ENCODE data around the gene LRRC75B.
"Not testable (repeated sequence)": the region's sequence is repeated elsewhere in the genome, so short reads cannot be mapped to it uniquely, and the experiment has no call there.

LRRC75B gene

DNA sequence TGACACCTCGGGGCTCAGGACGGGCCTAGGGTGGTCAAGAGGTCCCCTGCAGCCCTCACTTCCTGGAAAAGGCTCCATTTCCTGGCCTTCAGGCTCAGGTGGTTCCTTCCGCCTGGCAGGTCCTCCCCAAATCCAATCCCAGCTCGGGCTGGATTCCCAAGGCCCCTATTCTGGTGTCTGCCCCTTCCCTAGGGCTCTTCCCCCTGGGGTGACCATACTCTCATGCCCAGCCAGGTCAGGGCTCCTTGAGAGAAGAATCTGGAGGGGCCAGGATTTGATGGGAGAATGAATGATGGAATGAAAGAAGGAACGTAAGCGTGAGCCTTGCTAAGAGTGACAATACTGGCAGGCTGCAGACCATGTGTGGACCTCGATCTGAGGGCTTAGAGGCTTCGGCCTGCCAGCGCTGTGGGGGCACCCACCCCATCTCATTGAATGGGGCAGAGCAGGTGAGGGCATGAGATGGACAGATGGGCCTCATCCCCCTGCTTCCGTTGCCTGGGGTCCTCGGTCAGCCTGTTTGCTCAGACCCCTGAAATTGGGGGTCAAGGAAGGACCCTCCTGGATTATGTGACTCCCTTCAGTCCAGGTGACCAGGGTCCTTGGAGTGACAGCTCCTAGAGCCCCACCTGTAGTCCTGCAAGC is 9.4 kb upstream of the LRRC75B start:
- not testable (repeated sequence) for DNase-seq (ENCODE audit: low read depth, low spot score)

DNA sequence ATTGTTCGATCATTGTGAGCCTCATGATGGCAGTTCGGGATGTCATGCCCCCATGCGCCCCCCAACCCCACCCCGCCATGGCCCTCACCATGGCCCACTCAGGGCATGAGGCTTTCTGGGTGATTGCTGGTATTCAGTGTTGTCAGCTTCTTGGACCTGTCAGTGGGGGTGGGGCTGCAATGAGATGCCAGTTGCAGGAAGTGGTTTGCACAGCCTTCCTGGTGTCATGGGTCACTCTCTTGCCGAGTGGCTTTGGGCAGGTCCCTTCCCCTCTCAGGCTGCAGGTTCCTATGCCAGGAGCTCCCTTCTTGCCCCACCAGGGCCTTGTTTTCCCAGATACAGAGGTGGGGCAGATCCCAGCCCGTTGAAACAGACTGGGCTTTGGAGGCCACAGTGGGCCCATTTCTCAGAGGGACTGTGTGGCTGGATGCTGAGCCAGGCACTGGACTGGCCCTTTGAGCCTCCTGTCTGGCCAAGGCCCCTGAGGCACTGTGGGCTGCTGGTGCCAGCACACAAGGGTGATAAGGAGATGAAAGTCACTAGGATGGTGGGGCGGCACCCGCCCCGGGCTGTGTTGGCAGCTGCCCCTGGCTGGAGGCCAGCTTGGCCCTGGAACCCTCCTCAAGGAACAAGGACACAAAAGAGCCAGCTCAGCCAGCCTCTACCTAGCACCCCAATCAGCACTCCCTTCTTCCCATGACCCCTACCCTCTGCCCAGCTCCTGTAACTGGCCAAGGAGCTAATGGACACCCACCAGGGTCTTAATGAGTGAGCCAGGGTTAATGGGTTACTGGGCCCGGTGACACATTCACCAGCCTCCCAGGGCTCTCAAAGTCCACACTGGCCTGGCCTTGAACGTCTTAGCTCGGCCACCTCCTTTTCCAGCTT is 8.6 kb upstream of the LRRC75B start:
- DNase-seq (ENCODE audit: low read depth, low spot score) = no peak

DNA sequence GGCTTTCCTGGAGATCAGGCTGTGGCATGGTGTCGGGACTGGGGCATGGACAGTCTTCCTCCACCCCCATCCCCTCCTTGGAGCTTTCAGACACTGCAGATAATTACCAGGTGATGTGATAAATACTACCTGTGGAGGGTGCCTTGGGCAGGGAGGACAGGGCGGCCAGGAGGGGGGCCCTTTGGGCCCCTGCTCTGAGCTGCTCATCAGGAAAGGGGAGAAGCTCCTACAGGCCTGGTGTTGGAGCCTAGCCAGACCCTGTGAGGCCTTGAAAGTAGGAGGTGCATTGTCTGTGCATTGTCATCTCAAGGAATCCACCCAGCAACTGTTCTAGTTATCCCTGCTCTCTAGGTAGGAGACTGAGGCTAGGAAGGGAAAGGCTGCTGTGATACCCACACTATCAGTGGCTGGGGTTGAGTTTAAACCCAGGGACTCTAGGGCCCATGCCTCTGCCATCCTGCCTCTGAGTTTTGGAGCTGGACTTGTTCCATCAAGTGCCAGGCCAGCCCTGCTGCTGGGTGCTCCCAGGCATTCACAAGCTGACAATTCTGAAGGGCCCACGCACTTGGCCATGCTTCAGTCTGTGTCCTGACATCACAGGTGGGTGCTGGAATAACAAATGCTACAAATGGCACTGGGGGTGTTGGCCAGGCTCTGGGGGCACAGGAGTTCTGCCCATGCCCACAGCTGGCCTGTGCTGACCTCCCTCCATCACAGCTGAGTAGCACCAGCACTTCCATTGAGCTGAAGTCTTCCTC is 7.3 kb upstream of the LRRC75B start:
- not testable (repeated sequence) for DNase-seq (ENCODE audit: low read depth, low spot score)

DNA sequence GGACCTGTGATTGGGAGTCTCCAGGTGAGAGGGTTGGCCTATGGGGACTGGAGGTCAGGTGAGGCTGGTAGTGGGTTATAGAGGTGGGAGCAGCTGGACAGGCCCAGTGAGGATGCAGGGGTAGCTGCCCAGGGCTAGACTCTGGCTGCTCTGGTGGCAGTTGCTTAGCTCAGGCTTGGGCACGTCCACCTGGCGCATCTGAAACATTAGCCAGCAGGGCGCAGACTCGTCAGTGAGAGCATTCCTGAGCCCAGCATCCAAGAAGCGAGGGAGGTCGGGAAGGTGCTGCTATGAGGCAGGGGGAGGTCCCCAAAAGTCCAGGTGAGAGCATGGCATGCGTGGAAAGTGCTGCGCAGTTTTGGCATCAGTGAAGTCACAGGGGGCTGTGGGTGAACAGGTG is 6.6 kb upstream of the LRRC75B start:
- no peak for DNase-seq (ENCODE audit: low read depth, low spot score)

DNA sequence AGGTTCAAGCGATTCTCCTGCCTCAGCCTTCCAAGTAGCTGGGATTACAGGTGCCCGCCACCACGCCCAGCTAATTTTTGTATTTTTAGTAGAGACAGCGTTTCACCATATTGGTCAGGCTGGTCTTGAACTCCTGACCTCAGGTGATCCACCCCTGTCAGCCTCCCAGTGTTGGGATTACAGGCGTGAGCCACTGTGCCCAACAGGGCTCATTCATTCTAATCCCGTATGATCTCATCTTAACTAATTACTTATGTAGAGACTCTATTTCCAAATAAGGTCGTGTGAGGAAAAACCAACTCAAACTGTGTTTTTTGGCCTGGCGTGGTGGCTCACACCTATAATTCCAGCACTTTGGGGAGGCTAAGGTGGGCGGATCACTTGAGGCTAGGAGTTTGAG is 4.2 kb upstream of the LRRC75B start:
- not testable (repeated sequence) for DNase-seq (ENCODE audit: low read depth, low spot score)

DNA sequence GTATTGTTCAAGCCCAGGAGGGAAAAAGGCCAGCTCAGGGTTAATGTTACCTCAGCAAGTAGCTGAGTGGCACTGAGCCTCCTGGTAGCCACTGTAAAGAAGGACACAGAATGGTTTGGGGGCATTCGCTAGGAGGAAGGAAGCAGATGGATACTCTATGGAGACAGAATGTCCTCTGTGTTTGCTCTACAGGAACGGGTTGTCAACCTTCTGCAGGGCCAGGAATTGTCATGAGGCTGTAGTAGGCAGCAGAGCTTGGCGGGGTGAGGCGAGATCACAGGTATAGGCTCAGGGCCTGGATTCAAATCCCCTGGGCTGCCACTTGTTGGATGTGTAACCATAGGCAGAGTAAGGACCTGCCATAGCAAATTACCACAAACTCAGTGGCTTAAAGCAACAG is 3.0 kb upstream of the LRRC75B start:
- DNase-seq (ENCODE audit: low read depth, low spot score) = no peak

DNA sequence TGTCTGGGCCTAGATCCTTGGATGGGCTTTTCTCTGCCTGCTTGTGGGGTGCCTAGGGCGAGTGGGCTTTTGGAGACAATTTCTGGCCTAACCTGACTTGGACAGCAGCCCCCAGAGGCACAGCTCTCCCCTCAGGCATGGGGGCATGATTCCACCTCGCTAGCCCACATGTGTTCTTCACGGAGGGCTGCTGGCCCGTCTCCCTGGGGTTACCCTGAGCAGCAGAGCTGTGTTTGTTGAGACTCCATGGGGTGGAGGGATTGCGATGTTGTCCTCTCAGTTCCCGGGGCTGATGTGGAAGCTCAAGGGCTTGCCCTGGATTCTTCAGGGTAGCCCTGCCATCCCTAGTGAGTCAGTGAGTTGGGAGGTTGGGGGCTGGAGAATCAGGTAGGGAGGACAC is 2.4 kb upstream of the LRRC75B start:
- DNase-seq (ENCODE audit: low read depth, low spot score) = no peak

DNA sequence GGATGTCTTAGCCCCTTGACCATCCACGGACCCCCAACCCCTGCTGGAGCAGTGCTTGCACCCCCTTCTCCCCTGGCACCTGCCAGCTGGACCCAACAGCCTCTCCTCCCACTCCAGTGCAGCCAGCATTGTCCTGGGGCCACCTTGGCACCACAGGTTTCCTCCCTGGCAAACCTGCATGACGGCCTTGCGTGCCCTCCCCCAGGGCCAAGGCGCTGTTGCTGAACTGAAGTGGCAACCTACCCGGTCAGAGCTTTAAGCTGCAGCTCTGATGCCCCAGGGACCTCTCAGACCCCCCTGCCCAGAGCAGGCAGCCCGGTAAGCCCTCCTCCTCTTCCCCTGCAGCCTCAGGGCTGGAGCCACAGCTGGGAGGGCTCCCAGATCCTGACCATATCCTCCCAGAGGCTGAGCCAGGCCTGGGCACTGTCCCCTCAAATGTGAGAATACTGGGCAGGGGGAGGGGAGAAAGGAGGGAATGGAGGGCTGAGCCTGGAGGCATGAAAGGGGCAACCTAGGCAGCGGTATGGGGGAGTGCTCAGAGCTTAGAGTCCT is 1.8 kb upstream of the LRRC75B start:
- no peak for DNase-seq (ENCODE audit: low read depth, low spot score)

DNA sequence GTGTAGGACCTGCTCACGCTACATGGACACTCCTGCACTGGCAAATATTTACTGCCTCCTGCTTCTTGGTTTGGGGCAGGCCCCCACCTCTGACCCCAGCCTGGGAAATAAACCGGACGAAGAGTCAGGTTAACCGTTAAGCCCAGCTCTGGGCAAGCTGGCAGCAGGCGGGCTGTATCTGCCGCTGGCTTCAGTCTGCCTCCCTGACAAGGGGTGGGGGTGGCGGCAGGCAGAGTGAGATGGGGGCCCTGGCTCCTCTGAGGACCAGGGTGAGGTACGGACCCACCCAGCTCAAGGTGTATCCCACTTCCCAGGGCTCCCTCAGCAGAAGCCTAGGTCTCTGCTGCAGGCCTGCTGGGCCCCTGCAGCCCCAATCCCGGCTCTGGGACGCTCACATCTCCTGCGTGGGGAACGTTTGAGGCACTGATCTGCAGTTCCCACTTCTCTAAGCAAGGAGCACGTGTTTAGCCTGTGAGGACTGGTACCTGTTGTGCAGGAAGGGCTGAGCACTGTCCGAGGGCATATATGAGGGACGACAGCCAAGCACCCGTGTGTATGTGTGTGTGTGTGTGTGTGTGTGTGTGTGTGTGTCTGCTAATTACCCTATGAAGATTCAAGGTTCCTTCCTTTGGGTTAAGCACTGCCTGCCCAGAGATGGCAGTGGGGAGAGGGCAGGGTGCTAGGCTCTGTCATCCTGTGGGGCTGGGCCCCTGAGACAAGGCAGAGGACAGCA is 1.1 kb upstream of the LRRC75B start:
- no peak for DNase-seq (ENCODE audit: low read depth, low spot score)

DNA sequence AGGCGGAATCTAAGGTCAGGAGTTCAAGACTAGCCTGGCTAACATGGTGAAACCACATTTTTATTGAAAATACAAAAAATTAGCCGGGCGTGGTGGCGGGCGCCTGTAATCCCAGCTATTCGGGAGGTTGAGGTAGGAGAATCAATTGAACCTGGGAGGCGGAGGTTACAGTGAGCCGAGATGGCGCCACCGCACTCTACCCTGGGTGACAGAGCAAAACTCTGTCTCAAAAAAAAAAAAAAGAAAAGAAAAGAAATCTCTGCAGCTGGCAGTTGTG is 624 bp upstream of the LRRC75B start:
- not testable (repeated sequence) for DNase-seq (ENCODE audit: low read depth, low spot score)

DNA sequence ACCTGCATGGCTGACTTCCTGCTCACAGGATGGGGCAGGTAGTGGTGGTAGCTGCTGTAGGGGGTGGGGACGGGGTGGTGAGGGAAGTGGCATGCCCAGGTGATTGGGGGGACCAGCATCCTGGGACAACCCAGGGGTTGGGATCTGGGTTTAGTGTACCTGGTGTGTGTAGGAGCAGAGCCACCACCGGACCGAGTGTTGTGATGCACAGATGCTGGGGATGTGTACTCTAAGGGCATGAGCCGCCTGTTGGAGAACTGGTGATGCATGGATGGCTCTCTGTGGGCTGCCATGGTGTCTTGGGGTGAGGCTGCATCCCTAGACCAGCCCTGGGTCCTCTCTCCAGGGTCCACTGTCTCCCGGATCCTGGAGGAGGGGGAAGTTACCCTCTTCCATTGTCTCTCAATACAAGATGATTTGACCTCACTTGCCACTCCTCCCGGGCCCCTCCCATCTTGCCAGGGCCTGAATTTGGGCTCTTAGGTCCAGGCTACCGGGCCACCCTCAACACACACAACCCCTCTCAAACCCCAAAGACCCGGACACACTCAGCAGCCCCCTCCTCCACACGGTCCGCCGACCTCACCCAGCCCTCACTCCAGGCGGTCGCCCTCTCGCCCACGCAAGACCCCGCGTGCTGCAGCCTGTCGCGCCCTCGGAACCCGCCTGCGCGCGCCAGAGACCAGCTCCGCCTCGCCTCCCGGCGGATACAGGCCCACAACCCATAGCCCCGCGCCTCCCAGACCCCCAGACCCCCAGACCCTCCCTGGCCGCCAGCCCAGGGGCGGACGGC is 619 bp downstream of the LRRC75B start:
- peak; percentile 33 for DNase-seq (ENCODE audit: low read depth, low spot score)

DNA sequence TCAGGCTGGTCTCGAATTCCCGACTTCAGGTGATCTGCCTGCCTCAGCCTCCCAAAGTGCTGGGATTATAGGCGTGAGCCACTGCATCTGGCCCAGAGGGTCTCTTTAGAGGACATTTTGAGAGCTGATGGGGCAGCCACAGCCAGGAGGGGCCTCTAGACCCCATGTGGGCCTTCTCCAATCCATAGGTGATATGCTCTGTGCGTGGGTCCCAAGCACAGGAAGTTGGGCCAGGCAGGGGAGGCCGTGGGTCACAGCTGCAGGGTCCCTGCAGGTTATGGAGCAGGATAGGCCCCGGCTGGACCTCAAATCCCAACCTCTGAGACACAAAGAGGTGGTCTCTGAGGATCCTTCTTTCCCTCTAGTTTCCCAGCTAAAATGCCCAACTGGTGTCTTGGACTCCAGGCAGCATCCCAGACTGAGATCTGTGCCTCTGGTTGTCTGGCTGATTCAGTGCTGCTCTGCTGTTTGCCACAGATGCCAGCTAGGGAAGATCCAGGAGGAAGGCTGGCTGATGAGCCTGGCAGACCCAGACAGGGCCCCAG is 1.5 kb downstream of the LRRC75B start:
- DNase-seq (ENCODE audit: low read depth, low spot score) = no peak

DNA sequence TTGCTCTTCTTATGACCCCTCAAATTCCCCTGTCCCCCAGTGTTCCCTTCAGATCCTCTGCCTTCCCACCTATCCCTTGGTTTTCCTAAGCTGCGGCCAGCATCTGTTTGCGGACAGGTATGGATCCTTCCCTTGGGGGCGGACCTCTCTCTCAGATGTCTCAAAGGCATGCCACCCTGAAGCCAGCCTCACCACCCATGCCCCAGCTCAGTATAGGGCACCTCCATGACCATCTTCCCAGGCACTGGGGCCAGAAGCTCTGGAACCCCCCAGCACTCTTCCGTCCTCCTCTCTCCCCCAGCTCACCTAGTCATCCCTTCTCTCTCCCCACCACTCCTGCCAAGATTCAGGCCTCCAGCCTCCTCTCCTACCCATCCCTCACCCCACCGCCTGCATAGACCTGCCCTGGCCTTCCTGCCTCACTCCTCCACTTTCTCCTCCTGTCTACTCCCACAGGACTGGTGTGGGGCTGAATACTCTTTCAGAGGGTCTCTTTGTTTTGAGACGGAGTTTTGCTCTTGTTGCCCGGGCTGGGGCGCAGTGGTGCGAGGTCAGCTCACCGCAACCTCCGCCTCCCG is 2.2 kb downstream of the LRRC75B start:
- DNase-seq (ENCODE audit: low read depth, low spot score) = no peak

DNA sequence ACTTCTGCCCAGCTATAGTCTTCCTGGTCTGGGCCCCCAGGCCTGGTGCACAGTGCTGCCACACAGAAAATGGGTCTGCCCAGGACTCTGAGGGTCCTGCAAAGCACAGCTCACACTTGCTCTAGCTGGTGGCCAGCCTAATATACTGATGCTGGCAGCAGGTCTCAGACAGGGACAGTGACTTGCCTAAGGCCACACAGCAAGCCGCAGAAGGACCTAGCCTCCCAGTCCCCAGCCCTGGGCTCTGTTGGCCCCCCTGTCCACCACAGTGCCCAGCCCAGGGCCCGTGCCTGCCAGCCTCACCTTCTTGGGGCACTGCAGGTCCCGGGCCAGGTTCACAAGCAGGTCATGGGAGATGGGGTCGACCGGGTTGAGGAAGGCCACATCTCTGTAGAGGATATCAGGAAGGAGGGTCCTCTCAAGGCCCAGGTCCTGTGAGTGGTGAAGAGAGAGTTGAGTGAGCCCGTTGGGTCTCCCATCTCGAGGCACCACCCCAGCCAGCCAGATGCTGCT is 3.3 kb downstream of the LRRC75B start:
- no peak for DNase-seq (ENCODE audit: low read depth, low spot score)

DNA sequence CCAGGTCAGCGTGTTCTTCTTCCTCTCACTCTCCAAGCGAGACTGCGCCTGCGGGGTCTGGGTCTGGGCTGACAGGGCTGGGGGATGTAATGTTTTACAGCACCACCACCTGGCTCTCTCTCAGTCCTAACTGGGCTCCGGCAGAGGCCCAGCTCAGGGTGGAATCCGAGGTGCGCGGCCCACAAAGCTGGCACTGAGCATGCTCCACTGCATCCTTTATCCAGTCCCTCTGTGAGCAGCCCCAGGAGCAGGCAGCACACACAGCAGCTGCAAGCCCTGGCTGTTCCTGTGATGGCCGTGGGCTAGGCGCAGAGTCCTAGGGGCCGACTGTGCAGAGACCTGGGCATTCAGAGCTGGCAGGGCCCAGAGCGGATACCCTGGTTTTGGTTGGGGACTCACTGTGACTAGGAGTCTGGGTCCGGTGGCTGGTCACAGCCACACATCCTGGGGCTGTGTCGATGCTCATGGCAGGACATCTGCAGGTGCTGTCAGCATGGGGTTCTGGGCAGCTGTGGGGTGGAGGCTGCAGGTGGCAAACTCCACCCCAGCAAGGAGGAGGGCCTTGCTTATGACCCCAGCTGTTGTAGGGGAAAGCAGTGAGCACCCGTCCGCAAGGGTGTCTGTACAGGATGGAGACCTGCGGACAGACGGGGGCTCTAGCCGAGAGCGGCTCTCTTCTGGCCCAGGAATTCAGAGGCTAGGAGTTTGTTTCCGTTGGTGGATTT is 4.0 kb downstream of the LRRC75B start:
- DNase-seq (ENCODE audit: low read depth, low spot score) = no peak

DNA sequence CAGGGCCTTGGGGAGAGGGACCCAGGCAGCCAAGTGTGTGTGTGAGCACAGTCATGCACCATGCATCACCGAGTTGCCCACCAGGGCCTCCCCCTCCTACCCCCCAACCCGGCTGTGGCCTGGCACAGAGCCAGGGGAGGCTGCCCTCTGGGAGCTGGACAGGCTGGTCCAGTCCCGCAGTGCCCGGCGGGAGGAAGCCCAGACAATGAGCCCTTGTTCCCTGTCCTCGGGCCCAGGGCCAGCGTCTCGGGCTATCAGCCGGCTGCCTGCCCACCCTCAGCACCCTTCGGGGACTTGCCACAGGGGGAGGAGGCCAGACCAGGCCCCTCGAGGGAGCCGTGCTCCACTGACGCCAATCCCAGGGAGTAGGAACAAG is 4.5 kb downstream of the LRRC75B start:
- peak; percentile 84 for DNase-seq (ENCODE audit: low read depth, low spot score)

DNA sequence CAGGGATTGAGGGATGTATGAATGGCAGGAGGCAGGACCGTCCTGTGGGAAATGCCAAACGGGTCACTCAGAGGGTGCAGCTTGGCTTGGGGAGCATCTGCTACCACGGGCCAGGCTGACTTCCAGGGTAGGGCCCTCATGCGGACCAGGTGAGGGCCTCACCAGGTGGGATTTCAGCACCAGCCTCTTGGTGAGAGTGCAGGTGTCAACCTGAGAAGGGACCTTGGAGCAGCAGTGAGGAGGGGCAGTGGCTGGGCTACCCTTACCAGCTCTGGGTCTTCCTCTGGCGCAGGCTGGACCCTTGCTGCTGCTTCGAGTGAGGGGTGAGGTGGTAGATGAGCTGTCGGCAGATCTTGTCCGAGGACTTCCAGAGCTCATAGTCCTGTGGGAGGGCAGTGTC is 4.9 kb downstream of the LRRC75B start:
- DNase-seq (ENCODE audit: low read depth, low spot score) = no peak

DNA sequence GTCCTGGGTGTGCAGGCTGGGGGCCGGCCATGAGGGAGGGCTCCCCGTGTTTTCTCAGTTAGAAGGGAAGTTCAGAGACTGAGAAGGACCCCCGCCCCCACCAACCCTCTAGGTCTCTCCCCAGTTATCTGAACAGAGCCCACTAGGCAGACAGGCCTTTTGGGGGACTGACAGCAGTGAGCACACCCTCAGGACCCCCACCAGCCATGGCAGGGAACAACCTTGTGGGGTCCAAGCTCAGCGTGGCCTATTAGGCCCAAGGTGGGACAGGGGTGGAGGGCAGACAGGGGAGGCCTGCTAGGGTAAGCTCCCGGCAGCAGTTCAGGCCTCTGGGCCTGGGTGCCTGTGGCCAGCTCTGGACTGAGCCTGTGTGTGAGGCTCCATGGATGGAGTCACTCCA is 5.6 kb downstream of the LRRC75B start:
- DNase-seq (ENCODE audit: low read depth, low spot score) = no peak

DNA sequence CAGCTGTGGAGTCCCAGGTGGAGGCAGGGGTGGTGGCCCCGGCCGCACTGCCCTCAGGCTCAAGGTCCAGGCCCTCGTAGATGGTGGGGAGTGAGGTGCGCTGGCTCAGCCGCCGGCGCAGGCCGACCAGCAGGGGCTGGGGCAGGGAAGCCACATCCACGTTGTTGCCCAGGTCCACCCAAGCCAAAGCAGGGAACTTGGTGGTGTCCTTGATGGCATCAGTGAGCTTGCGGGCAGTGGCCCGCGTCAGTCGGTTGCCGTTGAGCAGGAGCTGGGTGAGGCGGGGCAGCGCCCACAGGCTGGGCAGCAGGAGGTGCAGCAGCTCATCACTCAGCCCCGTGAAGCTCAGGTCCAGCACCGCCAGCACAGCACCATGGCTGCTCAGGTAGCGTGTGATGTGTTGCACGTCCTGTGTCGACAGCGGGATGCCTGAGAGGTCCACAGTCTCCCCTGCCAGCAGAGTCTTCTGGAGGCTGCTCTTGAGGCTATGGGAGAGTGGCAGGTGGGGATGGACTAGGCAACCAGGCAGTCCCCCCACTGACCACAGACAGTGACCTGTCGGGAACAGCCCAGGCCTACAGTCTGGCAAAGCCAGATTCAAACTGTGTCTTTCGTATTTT is 6.8 kb downstream of the LRRC75B start:
- no peak for DNase-seq (ENCODE audit: low read depth, low spot score)
